ENCODE data around the gene PDGFC.

The PDGFC gene

DNA sequence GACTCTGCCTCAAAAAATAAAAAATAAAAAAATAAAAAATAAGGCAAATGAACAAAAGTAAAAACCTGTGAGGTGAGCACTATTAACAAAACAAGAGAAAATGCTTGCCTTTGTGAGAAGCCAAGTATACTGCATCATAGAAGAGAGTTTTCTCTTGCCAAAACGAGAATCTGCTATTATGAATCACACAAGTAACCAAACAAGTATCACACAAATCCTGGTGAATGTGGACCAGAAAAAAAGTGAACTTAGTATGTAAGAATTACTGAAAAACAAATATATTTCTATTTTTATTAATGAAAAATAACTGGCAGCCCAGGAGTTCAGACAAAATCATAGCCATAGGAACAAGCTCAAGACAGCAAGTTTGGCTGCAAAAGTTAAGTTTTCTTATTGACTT, 193.5 kb downstream of the PDGFC start:
- DNase-seq: no peak

- DNase-seq: no peak
These were observed 195.8 kb downstream of the PDGFC start for GRCh38 chr4:156775813-156776212.

GRCh38 chr4:156774422-156774821, 197.2 kb downstream of the PDGFC start:
- DNase-seq: no peak

- no peak for DNase-seq
These were observed 197.8 kb downstream of the PDGFC start for GRCh38 chr4:156773648-156774357.

- no peak for DNase-seq
These were observed 200.3 kb downstream of the PDGFC start for GRCh38 chr4:156771171-156771837.

- no peak for DNase-seq
These were observed 201.5 kb downstream of the PDGFC start for GRCh38 chr4:156770140-156770539.

DNA sequence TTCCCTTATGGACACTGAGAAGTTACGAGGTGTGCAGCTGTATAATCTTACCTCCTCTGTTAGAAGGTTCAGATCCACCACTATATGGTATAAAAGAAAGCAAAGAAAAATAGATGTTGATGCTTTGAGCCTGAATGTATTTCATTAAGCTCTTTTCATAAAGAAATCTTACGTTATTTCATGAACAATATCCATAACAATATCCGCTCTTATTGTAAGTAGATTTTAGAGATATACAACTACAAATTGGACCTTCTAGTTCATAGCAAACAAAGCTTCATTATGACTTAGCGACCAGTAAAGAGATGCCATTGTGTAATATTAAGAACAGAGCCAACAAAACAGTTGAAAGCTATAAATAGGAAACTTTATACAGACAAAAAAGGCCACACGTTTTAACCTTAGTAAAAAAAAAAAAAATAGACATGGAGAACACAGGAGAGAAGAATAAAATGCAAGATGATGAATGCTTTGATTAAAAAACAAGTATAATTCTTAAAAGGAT, 203.6 kb downstream of the PDGFC start:
- no peak for DNase-seq

- DNase-seq: no peak
These were observed 204.8 kb downstream of the PDGFC start for GRCh38 chr4:156766846-156767245.

GRCh38 chr4:156765277-156765676, 206.3 kb downstream of the PDGFC start:
- DNase-seq: no peak

DNA sequence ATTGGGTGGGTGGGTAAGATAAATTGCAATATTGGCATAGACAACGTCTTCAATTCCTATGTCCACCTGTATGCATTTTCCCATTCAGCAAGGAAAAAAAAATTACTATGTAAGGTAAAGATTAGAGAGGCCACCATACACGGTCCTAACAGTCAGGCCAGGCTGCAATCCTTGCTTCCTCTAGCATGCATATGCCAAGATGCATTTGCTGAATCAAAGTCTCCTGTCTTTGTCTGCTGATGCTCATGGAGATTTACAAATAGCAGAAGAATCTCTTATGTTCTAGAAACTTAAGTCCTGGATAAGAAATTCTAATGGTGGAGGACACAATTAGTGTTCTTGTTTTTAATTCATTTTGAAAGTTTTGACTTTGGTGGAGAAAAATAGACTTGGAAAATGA, 206.8 kb downstream of the PDGFC start:
- DNase-seq: no peak

DNA sequence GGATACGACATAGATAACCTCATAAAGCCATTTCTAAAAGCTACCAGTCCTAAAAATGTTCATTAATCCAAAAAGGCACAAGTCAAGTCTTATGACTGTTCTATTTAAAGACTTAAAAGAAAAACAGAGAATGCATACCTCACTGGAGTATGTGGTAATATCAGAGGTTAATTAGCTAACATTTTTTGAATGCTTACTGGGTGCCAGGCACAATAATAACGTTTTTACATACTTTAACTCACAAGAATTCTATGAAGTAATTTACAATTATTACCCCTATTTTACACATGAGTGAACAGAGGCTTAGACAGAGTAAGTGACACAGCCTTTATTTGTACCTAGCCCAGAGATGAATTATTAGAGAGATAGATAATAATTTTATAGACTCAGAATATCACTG, 207.5 kb downstream of the PDGFC start:
- no peak for DNase-seq

DNA sequence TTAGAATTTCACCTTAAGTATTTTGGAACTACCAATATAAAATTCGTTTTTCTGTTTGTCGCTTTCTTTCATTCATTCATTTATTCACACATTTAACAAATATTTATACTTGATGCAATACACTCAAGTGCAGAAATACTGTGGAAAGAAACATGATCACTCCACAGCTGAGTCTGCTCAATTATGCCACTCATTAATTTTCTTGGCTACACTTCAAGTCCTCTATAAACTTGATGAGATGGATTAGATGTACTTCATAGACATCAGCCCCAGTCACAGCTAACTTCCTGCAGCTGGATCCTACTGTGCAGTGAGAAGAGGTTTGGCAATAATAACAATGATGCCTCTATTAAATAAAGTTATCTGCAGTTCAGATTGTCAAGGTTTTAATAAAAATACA, 208.1 kb downstream of the PDGFC start:
- no peak for DNase-seq

DNA sequence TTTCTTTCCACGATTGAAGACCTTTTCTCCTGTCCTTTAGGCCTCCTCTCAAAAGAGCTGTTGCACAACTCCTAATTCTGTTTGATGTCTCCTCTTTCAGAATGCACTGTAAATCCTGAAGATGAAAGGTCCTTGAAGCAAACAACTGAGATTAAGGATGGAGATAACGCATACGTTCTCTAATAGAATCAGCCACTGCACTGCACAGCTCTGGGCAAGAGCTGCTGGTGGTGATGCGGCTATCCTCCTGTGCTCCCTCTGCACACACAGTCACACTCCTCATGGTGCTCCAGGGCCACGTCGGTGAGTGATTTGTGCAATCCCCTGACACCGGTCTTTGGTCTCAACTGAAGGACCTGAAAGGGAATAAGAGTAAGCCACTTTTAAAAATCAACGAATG, 208.7 kb downstream of the PDGFC start:
- DNase-seq: no peak

DNA sequence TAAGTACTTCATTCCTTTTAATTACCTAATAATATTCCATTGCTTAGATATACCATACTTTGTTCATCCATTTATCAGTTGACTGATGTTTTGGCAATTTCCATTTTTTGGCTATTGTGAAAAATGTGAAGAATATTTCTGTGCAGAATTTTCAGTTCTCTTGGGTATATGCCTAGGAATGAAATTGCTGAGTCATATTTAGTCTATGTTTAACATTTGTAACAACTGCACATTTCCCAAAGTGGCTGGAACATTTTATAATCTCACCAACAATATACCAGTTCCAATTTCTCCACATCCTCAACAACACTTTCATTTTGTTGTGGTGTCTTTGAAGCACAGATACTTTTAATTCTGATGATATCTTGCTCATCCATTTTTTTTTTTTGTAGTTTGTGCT, 215.5 kb downstream of the PDGFC start:
- DNase-seq: no peak

GRCh38 chr4:156754832-156755570, 216.6 kb downstream of the PDGFC start:
- DNase-seq: no peak

GRCh38 chr4:156751486-156751885, 220.1 kb downstream of the PDGFC start:
- no peak for DNase-seq

- DNase-seq: no peak
These were observed 221.9 kb downstream of the PDGFC start for GRCh38 chr4:156749426-156750403.

DNA sequence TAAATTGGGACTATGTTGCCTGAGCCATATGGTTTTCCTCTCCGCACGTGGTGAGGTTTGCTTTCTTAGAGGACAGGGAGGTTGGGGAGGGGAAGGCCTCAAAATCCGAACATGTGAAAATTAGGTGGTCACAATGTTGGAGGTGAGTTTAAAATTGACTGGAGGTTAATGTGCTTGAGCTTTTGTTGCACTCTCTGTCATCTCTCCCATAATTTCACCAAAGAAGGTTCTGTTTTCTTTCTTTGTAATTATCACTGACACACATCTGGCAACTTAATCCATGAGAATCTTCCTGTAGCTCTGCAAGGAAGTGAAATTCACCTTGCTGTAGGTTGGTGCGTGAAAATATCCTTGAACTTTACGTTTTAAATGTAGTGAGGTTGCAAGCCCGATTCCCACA, 225.5 kb downstream of the PDGFC start:
- DNase-seq: no peak

- DNase-seq: no peak
These were observed 232.8 kb downstream of the PDGFC start for GRCh38 chr4:156738766-156739165.

- no peak for DNase-seq
These were observed 236.4 kb downstream of the PDGFC start for GRCh38 chr4:156734965-156735895.

DNA sequence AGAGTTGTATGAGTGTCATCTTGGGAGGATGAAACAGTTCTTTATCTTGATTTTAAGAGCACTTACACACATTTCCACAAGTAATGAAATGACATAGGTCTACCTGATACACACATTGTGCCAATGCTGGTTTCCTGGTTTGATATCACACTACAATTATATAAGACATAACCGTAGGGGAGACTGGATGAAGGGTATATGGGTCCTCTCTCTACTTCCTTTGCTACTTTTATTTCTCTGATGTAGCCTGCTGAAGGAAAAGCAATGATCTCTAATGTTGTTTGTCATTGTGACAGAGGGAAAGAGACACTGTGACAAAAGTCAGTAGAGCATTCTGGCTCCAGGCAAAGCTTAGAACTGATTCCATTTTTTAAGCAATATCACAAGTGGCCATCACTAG, 238.0 kb downstream of the PDGFC start:
- DNase-seq: no peak
